Activated CD8-positive, alpha-beta memory T cell treated with anti-CD3 and anti-CD28 coated beads for 48 hours (primary cell): ENCODE data around the gene DDB1.
"Not testable (repeated sequence)": the region's sequence is repeated elsewhere in the genome, so short reads cannot be mapped to it uniquely, and the experiment has no call there.

ENCODE experiments used
- DNase-seq, 3 experiments: peaks; one replicate each; pipeline ENCODE4 v3.0.0-alpha.2; 2020; ENCODE audit warnings: low read depth in 2 of 3, low spot score in 2 of 3

DDB1 gene

GRCh38 chr11:61272731-61273130 lies 60.2 kb downstream of the DDB1 start:
- DNase-seq, result no peak

- DNase-seq, result no peak
Measured at GRCh38 chr11:61270354-61271076, 62.4 kb downstream of the DDB1 start.

GRCh38 chr11:61268588-61269250 lies 64.2 kb downstream of the DDB1 start:
- no peak for DNase-seq

- no peak for DNase-seq
Measured at GRCh38 chr11:61267437-61267841, 65.5 kb downstream of the DDB1 start.

GRCh38 chr11:61266602-61267001 lies 66.3 kb downstream of the DDB1 start:
- DNase-seq, result no peak

GRCh38 chr11:61265357-61265756 lies 67.5 kb downstream of the DDB1 start:
- no peak for DNase-seq

GRCh38 chr11:61264795-61265194 lies 68.1 kb downstream of the DDB1 start:
- no peak for DNase-seq

GRCh38 chr11:61264371-61264770 lies 68.5 kb downstream of the DDB1 start:
- DNase-seq, result no peak

- no peak for DNase-seq
Measured at GRCh38 chr11:61259363-61259762, 73.5 kb downstream of the DDB1 start.

- no peak for DNase-seq
Measured at GRCh38 chr11:61258546-61258945, 74.4 kb downstream of the DDB1 start.

- DNase-seq, result no peak
Measured at GRCh38 chr11:61256710-61257482, 76.0 kb downstream of the DDB1 start.

- peak; percentile 31 to 44 (median 39) for DNase-seq
Measured at GRCh38 chr11:61254403-61255025, 78.4 kb downstream of the DDB1 start.

GRCh38 chr11:61252332-61252731 lies 80.6 kb downstream of the DDB1 start:
- not testable (repeated sequence) for DNase-seq

GRCh38 chr11:61250796-61251765 lies 81.8 kb downstream of the DDB1 start:
- not testable (repeated sequence) for DNase-seq
